Measurements from ENCODE around the gene PRMT2.

DNA sequence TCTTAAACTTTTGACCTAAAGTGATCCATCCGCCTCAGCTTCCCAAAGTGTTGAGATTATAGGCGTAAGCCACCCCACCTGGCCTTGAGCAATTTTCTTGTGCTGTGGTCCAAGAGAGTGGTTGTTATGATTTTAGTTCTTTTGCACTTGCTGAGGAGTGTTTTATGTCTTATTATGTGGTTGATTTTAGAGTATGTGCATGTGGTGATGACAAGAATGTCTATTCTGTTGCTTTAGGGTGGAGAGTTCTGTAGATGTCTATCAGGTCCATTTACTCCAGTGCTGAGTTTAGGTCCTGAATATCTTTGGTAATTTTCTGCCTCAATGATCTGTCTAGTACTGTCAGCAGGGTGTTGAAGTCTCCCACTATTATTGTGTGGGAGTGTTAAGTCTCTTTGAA is 19.4 kb upstream of the PRMT2 start:
- TF ChIP-seq, protein P1, sequence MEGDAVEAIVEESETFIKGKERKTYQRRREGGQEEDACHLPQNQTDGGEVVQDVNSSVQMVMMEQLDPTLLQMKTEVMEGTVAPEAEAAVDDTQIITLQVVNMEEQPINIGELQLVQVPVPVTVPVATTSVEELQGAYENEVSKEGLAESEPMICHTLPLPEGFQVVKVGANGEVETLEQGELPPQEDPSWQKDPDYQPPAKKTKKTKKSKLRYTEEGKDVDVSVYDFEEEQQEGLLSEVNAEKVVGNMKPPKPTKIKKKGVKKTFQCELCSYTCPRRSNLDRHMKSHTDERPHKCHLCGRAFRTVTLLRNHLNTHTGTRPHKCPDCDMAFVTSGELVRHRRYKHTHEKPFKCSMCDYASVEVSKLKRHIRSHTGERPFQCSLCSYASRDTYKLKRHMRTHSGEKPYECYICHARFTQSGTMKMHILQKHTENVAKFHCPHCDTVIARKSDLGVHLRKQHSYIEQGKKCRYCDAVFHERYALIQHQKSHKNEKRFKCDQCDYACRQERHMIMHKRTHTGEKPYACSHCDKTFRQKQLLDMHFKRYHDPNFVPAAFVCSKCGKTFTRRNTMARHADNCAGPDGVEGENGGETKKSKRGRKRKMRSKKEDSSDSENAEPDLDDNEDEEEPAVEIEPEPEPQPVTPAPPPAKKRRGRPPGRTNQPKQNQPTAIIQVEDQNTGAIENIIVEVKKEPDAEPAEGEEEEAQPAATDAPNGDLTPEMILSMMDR (IDR thresholded peaks at IDR 0.05; ENCODE audit: insufficient read depth, low read length, poor library complexity, severe bottlenecking) = no peak
- no peak for TF ChIP-seq EZH2phosphoT487 (conservative IDR thresholded peaks at IDR 0.05; ENCODE audit: low read length)

Measured in SU-DHL-6 (cell line).